Measurements from ENCODE around the gene SKIC8.
A peak's percentile ranks its signal among the peaks of the same experiment; 100 is the strongest.

SKIC8 gene

DNA sequence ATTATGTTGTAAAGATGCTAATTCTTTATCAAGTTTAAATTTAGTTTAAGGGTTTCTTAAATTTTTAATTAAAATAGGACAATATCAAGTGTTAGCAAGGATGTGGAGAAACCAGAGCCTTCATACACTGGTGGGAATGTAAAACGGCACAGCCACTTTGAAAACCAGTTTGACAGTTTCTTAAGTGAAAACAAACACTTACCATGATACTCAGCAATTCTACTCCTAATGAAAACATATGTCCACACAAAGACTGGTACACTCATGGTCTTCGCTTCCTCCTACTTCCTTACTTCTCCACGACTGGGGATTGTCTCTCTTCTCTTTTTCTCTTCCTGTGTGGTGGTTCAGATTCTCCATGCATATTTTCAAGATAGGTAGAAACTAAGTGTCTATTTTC, 9.2 kb downstream of the SKIC8 start:
- no peak for DNase-seq

DNA sequence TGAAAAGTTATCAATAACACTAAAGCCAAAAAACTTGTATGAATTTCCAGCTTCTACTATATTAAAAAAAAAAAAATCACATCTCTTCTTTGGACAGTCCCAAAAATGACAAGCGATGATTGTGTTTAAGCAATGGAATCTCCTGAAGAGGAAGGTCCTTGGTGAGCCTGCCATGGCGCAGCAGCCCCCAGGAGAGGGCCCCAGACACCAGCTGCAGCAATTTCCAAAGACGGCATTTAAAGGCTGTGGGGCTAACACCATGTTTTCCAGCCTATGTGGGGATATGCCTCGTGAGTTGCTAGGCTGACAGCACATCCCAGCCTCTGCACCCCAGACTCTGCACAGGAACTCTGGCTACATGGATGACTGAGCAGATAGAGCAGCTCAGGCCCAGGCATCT, 14.7 kb downstream of the SKIC8 start:
- DNase-seq = no peak

DNA sequence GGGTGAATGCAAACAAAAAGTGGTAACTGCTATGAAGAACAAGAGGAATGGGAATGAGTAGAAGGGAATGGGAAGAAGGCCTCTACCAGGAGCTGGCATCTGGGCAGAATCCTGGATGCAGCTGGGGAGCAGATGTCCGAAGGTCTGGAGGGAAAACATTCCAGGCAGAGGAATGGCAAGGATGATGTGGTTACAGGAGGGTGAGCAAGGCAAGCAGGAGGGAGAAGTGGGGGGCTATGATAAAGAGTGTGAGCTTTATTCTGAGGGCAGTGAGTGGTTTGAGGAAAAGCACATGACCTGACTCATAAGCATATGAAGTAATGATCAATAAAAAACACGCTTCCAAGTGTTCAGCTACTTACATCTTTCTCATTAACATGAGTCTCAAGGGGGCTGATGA, 17.1 kb downstream of the SKIC8 start:
- DNase-seq = no peak

- DNase-seq = no peak
Measured at GRCh38 chr15:78280319-78281072, 18.9 kb downstream of the SKIC8 start.

DNA sequence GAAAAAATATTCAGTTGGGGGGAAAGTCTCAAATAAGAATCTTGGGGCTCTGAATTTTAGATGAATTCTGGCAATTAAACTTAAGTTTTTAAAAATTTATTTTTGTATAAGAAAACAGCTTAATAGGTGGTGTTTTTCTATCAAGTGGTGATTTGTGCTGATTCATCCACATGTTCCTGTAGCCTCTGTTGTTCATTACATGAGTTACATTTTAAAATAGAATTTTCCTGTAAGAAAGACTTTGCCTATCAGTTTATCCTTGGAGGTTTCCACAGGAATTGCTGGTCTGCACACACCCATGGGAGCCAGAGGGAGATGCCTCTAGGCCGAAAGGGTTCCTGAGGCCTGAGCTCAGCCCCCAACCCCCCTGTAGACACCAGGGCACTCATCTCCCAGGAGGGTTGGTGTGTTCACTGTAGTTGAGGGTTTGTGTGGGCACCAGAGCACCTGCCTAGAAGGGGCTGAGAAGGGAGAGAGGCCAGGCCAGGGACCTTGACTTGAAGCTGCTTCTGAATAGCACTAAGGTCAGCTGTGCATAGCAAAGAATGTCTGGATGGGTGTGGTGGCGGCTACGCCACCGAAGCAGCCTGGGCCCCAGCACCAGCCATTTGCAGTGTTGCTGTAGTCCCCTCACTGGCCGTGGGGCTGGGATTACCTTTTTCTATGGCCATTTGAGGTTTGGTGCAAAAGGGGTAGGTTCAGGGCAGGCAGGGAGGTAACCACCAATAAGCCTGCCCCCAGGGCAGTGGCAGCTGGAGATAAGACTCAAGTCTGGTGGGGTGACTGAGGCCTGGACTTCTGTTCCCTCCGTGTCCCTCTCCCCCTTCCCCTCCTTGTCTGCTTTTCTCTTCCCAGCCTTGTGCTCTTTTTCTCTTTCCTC, 23.1 kb downstream of the SKIC8 start:
- no peak for DNase-seq

DNA sequence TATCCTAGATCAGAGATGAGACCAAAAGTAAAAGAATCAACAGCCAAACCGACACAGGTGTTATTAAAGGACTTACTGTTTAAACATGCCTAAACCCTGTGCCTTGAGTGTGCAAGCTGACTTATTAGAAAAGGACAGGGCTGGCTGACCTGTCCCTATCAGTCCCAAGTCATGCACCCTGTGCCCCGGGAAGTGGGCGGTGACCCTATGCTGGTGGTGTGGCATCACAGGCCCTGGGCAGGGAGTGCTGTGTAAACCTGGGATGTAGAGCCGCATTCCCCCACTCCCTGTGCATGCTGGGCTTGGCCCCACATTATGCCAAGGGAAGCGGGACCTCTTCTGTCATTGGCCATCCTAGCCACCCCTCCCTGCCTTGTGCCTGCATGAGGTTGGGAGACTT, 24.4 kb downstream of the SKIC8 start:
- DNase-seq = no peak

- no peak for DNase-seq
Measured at GRCh38 chr15:78272776-78273175, 26.6 kb downstream of the SKIC8 start.

DNA sequence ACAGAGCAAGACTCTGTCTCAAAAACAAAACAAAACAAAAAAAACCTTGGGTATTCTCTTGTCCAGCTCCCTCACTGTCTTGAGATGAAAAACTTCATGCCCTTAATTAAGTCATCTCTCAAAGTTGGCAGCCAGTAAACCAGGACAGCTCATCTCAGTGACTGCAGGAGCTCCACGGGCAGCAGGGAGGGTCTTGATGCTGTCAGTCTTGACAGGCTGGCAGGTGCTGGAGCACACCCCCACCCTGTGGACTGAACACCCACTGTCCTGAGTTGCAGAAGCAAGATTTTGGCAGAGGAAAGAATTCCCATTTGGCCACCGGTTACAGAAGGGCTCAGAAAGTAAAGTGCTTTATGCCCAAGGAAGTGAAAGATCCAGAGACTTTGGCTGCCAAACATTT, 27.1 kb downstream of the SKIC8 start:
- DNase-seq = no peak

DNA sequence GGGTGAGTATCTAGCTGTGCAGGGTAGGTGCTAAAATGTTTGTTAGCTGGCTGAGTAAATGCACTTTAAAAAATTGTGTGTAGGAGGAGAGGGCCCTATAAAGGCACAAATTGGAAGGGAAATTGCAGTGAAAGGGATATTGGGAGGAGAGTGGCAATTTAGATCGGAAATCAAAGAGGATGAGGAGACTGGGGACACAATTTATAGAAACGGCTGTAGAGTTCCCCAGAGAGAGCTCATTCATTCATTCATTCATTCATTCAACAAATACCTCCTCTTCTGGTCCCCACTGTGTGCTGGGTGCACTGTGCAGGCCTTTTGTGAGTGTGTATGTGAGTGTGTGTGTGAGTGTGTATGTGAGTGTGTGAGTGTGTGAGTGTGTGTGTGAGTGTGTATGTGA, 32.6 kb downstream of the SKIC8 start:
- DNase-seq = no peak

GRCh38 chr15:78266229-78266628, 33.2 kb downstream of the SKIC8 start:
- DNase-seq = no peak

DNA sequence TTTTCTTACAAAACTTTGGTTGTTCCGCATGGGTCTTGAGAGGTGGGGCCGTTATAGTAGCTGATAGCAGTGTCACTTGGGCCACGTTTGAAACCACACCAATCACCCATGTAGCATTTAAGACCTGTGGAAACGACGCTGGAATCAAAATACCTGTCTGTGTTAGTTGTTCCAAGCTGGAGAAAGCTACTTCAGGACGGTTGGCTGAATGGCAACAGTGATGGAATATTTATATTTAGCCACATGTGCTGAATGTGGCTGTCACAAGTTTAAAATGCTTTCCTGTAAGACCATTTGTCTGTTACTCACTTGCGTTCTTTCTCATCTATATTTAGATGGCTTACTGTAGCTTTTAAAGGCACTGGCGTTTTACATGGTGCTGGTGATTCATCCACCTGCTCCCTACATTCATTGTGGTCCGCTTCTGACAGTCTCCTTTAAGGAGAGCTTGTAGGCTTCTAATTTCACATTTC, 33.6 kb downstream of the SKIC8 start:
- no peak for DNase-seq

- DNase-seq = no peak
Measured at GRCh38 chr15:78265137-78265460, 34.3 kb downstream of the SKIC8 start.

GRCh38 chr15:78264304-78265136, 34.9 kb downstream of the SKIC8 start, which contains the start of gene DNAJA4:
Gene DNAJA4, plus strand, starts transcription at chr15:78264562. Its CDS starts 202 bp downstream, at chr15:78264764.
- peak; percentile 63 for DNase-seq

DNA sequence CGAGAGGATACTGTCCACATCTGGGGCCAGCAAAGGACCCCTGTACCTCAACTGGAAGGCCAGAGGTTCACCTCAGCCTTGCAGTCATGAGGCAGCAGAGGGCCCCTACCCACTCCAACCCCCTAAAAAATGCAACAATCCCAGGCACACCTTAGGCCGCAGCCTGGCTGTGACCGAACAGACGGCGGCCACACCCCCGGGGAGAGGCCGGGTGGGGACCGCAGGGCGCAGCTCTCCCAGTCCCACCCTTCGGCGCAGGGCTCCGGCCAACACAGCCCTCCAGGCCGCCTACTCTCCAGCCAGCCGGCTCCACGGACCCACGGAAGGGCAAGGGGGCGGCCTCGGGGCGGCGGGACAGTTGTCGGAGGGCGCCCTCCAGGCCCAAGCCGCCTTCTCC, 35.5 kb downstream of the SKIC8 start:
- no peak for DNase-seq

DNA sequence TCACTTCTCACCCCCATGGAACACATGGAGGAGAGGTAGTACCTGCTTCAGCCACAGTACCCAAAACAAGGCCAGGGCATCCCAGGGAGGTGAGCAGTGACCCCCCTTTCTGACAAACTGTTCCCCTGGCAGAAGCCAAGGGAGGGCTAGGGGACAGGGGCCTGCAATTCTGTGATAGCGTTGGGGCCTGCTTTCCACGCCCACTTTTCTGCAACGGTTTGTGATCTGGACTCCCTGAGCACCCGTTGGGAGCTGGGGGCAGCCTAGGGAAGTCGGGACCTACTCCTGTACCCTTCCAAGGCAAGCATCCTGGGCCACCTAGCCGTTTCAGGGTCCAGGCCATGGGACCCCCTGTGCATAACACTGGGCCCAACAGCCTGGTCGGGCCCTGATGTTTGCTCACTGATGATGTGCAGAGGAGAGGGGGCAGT, 36.0 kb downstream of the SKIC8 start:
- no peak for DNase-seq

- no peak for DNase-seq
Measured at GRCh38 chr15:78261062-78261461, 38.3 kb downstream of the SKIC8 start.

GRCh38 chr15:78260489-78260888, 38.9 kb downstream of the SKIC8 start:
- DNase-seq = no peak

DNA sequence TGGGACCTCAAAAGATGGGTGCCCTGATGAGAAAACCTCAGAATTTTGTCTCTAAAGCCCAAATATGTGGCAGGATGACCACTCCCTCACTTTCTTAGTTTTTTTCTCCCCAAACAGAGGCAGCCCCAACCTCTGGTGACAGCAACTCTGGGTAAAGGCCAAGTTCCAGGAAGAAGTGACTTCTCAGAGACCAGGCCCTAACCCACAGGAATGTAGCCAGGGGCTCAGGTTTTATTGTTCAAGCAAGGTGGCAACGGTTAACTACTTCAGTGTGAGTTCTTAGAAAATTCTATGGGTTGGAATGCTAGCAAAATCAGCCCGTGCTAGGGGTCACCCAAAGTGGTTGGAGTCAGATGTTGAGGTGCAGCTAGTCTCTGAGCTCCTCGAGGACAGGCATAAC, 40.2 kb downstream of the SKIC8 start:
- no peak for DNase-seq

DNA sequence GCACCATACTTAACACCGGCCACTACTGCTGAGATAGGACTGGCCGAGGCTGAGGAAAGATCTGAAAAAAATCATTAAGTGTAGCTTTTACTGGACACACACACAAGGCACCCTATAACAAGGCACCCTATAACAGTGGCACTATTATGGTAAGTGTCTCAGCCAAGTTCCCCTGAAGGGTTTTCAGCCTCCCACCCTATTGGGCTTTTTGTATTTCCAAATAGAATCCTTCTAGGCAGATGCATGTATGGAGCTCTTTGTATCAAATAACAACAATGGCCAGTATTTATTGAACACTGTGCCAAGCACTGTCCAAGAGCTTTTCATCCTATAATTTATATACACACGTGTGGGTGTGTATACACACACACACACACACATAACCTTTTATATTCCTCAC, 41.7 kb downstream of the SKIC8 start:
- DNase-seq = no peak

DNA sequence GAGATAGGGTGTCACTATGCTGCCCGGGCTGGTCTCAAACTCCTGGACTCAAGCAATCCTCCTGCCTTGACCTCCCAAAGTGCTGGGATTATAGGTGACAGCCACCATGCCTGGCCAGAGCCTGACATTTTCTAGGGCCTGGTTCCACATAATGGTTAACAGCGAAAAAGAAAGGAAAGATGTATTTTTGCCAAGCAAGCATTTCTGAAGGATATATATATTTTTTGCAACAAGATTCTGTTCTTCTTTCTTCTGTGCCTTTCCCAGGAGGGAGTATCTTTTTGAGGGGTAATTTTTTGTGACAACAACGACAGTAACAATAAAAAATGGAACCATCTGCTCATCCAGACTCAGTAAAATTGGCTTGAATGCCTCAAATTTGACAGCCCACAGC, 43.4 kb downstream of the SKIC8 start:
- DNase-seq = no peak

DNA sequence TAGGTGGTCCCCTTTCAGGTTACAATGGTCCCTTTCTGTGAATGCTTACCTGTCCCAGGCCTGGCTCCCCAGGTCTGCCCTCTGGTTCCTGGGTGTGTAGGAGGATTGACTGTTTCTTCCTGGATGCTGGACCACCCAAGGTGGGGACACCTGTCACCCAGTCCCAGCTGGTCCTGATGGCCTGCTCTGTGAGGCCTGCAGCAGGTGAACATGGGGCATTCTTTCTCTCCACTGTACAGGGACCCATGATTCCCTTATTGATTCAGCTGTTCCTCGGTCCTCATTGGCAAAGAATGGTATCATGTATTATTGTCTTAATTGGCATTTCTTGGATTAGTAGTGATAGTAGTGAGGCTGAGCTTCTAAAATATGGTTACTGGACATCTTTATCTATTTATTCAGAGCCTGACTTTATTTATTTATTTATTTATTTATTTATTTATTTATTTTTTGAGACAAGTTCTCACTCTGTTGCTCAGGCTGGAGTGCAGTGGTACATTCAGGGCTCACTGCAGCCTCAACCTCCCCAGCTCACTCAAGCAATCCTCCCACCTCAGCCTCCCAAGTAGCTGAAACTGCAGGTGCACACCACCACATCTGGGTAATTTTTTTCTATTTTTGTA, 43.9 kb downstream of the SKIC8 start:
- no peak for DNase-seq

DNA sequence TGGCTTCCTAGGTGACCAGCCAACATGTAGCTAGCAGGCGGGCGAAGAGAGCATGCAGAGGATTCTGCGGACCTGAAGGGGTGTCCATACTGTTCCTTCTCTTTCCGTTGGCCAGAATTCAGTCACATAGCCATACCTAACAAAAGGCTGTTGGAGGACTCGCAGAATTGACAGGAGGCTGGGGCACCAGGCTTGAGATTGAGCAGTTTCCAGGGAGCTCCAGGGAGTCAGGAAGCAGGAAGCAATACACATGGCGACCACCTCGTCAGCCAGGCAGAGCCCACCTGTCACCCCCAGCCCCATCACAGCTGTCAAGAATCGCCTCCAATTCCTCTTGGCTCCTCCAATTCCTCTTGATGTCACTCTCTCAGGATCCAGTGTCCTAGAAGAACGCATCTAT, 48.3 kb downstream of the SKIC8 start:
- no peak for DNase-seq

GRCh38 chr15:78249131-78249530, 50.3 kb downstream of the SKIC8 start:
- DNase-seq = no peak
